ENCODE data around the gene RAP1GDS1.

GRCh38 chr4:98345838-98346237 lies 84.7 kb downstream of the RAP1GDS1 start:
- TF ChIP-seq CTCF (conservative IDR thresholded peaks at IDR 0.05; ENCODE audit: low read depth, low read length) (no peak), EZH2 (IDR thresholded peaks at IDR 0.05; ENCODE audit: low read length, unreplicated experiment) (no peak), EZH2phosphoT487 (IDR thresholded peaks at IDR 0.05; ENCODE audit: borderline replicate concordance, low read length) (no peak)
